ENCODE measurements around the gene NFATC2IP. TPM values are rescaled to one million over a fixed set of nuclear protein-coding genes. Genes with fewer than 3 reads are reported as not detected.

Gene NFATC2IP
- total RNA-seq, 1 donor = 18.1 TPM

- Histone ChIP-seq H3K79me2 (ENCODE audit: insufficient read depth, low read length) (no peaks in the 10 kb centered on the region), H3K4me1 (ENCODE audit: insufficient read depth, low read length) (no peaks in the 10 kb centered on the region), H3K4me2 (ENCODE audit: insufficient read depth, low read length) (no peak overlapping the region), H3K27me3 (ENCODE audit: insufficient read depth, low read length) (no peaks in the 10 kb centered on the region), H3K36me3 (ENCODE audit: insufficient read depth, low read length) (peaks cover 7% of the 10 kb centered on the region), H3K27ac (ENCODE audit: low read depth, low read length) (no peak overlapping the region), H4K20me1 (ENCODE audit: insufficient read depth, low read length) (no peaks in the 10 kb centered on the region), H3K4me3 (ENCODE audit: insufficient read depth, low read length) (no peak overlapping the region), H3K9me3 (ENCODE audit: low read depth, low read length) (no peaks in the 10 kb centered on the region), H2AFZ (ENCODE audit: low read length) (no peak overlapping the region)
- no peak for DNase-seq (ENCODE audit: insufficient read length, low spot score, missing footprints)
- TF ChIP-seq CTCF (IDR thresholded peaks at IDR 0.05; ENCODE audit: extremely low read depth, low read depth, low read length) = no peak
Measured at GRCh38 chr16:28904363-28904762, 46.4 kb upstream of the NFATC2IP start.

- Histone ChIP-seq H3K4me2 (ENCODE audit: insufficient read depth, low read length) (no peak overlapping the region), H3K79me2 (ENCODE audit: insufficient read depth, low read length) (no peaks in the 10 kb centered on the region), H3K27ac (ENCODE audit: low read depth, low read length) (no peak overlapping the region), H3K4me3 (ENCODE audit: insufficient read depth, low read length) (no peak overlapping the region), H3K4me1 (ENCODE audit: insufficient read depth, low read length) (no peaks in the 10 kb centered on the region), H3K36me3 (ENCODE audit: insufficient read depth, low read length) (peaks cover 7% of the 10 kb centered on the region), H4K20me1 (ENCODE audit: insufficient read depth, low read length) (no peaks in the 10 kb centered on the region), H3K27me3 (ENCODE audit: insufficient read depth, low read length) (no peaks in the 10 kb centered on the region), H3K9me3 (ENCODE audit: low read depth, low read length) (no peaks in the 10 kb centered on the region), H2AFZ (ENCODE audit: low read length) (no peak overlapping the region)
- TF ChIP-seq CTCF (IDR thresholded peaks at IDR 0.05; ENCODE audit: extremely low read depth, low read depth, low read length) = no peak
- no peak for DNase-seq (ENCODE audit: insufficient read length, low spot score, missing footprints)
Measured at GRCh38 chr16:28904828-28905227, 45.9 kb upstream of the NFATC2IP start.

- H3K79me2 ChIP-seq (ENCODE audit: insufficient read depth, low read length) = no peaks in the 10 kb centered on the region
- H3K27ac ChIP-seq (ENCODE audit: low read depth, low read length) = no peak overlapping the region
- no peak overlapping the region for H3K4me2 ChIP-seq (ENCODE audit: insufficient read depth, low read length)
- H3K4me3 ChIP-seq (ENCODE audit: insufficient read depth, low read length) = no peak overlapping the region
- DNase-seq (ENCODE audit: insufficient read length, low spot score, missing footprints) = no peak
- H2AFZ ChIP-seq (ENCODE audit: low read length) = no peak overlapping the region
- no peak for TF ChIP-seq CTCF (IDR thresholded peaks at IDR 0.05; ENCODE audit: extremely low read depth, low read depth, low read length)
- peaks cover 7% of the 10 kb centered on the region for H3K36me3 ChIP-seq (ENCODE audit: insufficient read depth, low read length)
- no peaks in the 10 kb centered on the region for H3K4me1 ChIP-seq (ENCODE audit: insufficient read depth, low read length)
- no peaks in the 10 kb centered on the region for H3K9me3 ChIP-seq (ENCODE audit: low read depth, low read length)
- no peaks in the 10 kb centered on the region for H3K27me3 ChIP-seq (ENCODE audit: insufficient read depth, low read length)
- H4K20me1 ChIP-seq (ENCODE audit: insufficient read depth, low read length) = no peaks in the 10 kb centered on the region
Measured at GRCh38 chr16:28905229-28905754, 45.4 kb upstream of the NFATC2IP start.

GRCh38 chr16:28905800-28906372 is 44.9 kb upstream of the NFATC2IP start:
- H3K27ac ChIP-seq (ENCODE audit: low read depth, low read length) = no peak overlapping the region
- peaks cover 7% of the 10 kb centered on the region for H3K36me3 ChIP-seq (ENCODE audit: insufficient read depth, low read length)
- no peaks in the 10 kb centered on the region for H3K79me2 ChIP-seq (ENCODE audit: insufficient read depth, low read length)
- H3K9me3 ChIP-seq (ENCODE audit: low read depth, low read length) = no peaks in the 10 kb centered on the region
- H2AFZ ChIP-seq (ENCODE audit: low read length) = no peak overlapping the region
- TF ChIP-seq CTCF (IDR thresholded peaks at IDR 0.05; ENCODE audit: extremely low read depth, low read depth, low read length) = no peak
- no peak overlapping the region for H3K4me3 ChIP-seq (ENCODE audit: insufficient read depth, low read length)
- no peaks in the 10 kb centered on the region for H3K27me3 ChIP-seq (ENCODE audit: insufficient read depth, low read length)
- no peaks in the 10 kb centered on the region for H4K20me1 ChIP-seq (ENCODE audit: insufficient read depth, low read length)
- no peak for DNase-seq (ENCODE audit: insufficient read length, low spot score, missing footprints)
- no peaks in the 10 kb centered on the region for H3K4me1 ChIP-seq (ENCODE audit: insufficient read depth, low read length)
- H3K4me2 ChIP-seq (ENCODE audit: insufficient read depth, low read length) = no peak overlapping the region
